ENCODE measurements around the gene PTPRZ1. TPM values are rescaled to one million over a fixed set of nuclear protein-coding genes. Genes with fewer than 3 reads are reported as not detected.

The PTPRZ1 gene
- total RNA-seq, 1 experiment from 2014 or later, result 105 TPM

- ATAC-seq, result no peak
- Mint-ChIP-seq H3K4me3 (no peak overlapping the region), H3K27me3 (ENCODE audit: low read depth) (no peaks in the 10 kb centered on the region), H3K27ac (peak overlapping the region; percentile 88), H3K4me1 (peaks cover 90% of the 10 kb centered on the region), H3K9me3 (no peaks in the 10 kb centered on the region), H3K36me3 (peaks cover 19% of the 10 kb centered on the region)
- ChIA-PET POLR2A (no interaction called here), CTCF (no interaction called here)
- no peak for DNase-seq (ENCODE audit: low spot score)
- TF ChIP-seq FOXJ3 (CRISPR knock-in tag; IDR thresholded peaks at IDR 0.05; ENCODE audit: borderline replicate concordance) (no peak), E2F5 (CRISPR knock-in tag; IDR thresholded peaks at IDR 0.05) (no peak), TCF7 (CRISPR knock-in tag; IDR thresholded peaks at IDR 0.05; ENCODE audit: low read depth) (no peak), ESRRA (CRISPR knock-in tag; IDR thresholded peaks at IDR 0.05; ENCODE audit: borderline replicate concordance) (no peak), ZNF512 (CRISPR knock-in tag; IDR thresholded peaks at IDR 0.05; ENCODE audit: borderline replicate concordance) (no peak), ZNF219 (CRISPR knock-in tag; IDR thresholded peaks at IDR 0.05; ENCODE audit: borderline replicate concordance) (no peak), STAT6 (CRISPR knock-in tag; conservative IDR thresholded peaks at IDR 0.05; ENCODE audit: low read depth) (no peak), NR3C1 (CRISPR knock-in tag; conservative IDR thresholded peaks at IDR 0.05; ENCODE audit: low read depth) (no peak), FOXP1 (CRISPR knock-in tag; IDR thresholded peaks at IDR 0.05; ENCODE audit: borderline replicate concordance) (no peak), RORB (CRISPR knock-in tag; IDR thresholded peaks at IDR 0.05) (no peak), CTCF (IDR thresholded peaks at IDR 0.05) (no peak), OVOL2 (CRISPR knock-in tag; IDR thresholded peaks at IDR 0.05; ENCODE audit: borderline replicate concordance) (no peak), ATF6 (CRISPR knock-in tag; IDR thresholded peaks at IDR 0.05) (no peak), AR (CRISPR knock-in tag; IDR thresholded peaks at IDR 0.05) (no peak), ZNF532 (CRISPR knock-in tag; IDR thresholded peaks at IDR 0.05; ENCODE audit: borderline replicate concordance) (no peak), NR2C2 (CRISPR knock-in tag; IDR thresholded peaks at IDR 0.05) (no peak)
Measured at GRCh38 chr7:121953601-121954000, 80.6 kb downstream of the PTPRZ1 start.

Measured in WTC11 (cell line).